HUES48 (cell line): ENCODE results near the gene CD244.
"Not testable (repeated sequence)": the region's sequence is repeated elsewhere in the genome, so short reads cannot be mapped to it uniquely, and the experiment has no call there.

Source experiments
- H3K27ac ChIP-seq: one replicate; pipeline ENCODE4 v1.7.0; 2013; ENCODE audit warnings: low read depth, low read length, inconsistent platforms
- H3K27me3 ChIP-seq: 2 replicates; pipeline ENCODE4 v1.6.1; 2013; ENCODE audit warnings: mild to moderate bottlenecking, low read length; ENCODE audit not compliant: control insufficient read depth, insufficient read depth
- H3K36me3 ChIP-seq: 2 replicates; pipeline ENCODE4 v1.6.1; 2013; ENCODE audit warnings: low read length; ENCODE audit not compliant: control insufficient read depth, insufficient read depth
- H3K4me1 ChIP-seq: 2 replicates; pipeline ENCODE4 v1.6.1; 2013; ENCODE audit warnings: mild to moderate bottlenecking, low read length; ENCODE audit not compliant: control insufficient read depth, insufficient read depth
- H3K4me3 ChIP-seq: 2 replicates; pipeline ENCODE4 v1.5.1; 2013; ENCODE audit warnings: mild to moderate bottlenecking, low read depth, low read length
- H3K9ac ChIP-seq: 2 replicates; pipeline ENCODE4 v1.6.1; 2013; ENCODE audit warnings: mild to moderate bottlenecking, low read depth, low read length, moderate library complexity
- H3K9me3 ChIP-seq: 2 replicates; pipeline ENCODE4 v1.6.1; 2013; ENCODE audit warnings: low read length; ENCODE audit not compliant: control insufficient read depth, insufficient read depth

CD244 gene

DNA sequence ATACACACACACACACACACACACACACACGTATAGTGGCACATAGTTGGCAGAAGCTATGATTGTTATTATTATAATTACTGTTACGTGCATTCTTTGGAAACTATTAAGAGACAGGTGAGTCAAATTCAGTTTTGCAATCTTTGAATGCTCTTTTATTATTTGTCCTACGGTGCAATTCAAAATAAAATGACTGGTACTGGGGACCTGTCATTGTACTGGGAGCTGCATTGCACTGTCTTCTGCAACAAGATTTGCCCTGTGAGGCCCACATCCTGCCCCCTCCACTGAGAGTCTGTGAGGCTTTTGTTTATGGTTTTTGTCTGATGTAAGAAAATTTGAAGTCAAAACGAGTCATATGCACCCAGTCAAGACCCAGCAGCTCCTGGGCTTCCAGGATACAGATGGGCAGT is 64.8 kb downstream of the CD244 start:
- no peak overlapping the region for H3K27ac ChIP-seq
- no peaks in the 10 kb centered on the region for H3K27me3 ChIP-seq
- H3K4me1 ChIP-seq: no peaks in the 10 kb centered on the region
- no peaks in the 10 kb centered on the region for H3K9me3 ChIP-seq
- H3K9ac ChIP-seq: no peak overlapping the region
- H3K4me3 ChIP-seq: no peak overlapping the region
- H3K36me3 ChIP-seq: no peaks in the 10 kb centered on the region

DNA sequence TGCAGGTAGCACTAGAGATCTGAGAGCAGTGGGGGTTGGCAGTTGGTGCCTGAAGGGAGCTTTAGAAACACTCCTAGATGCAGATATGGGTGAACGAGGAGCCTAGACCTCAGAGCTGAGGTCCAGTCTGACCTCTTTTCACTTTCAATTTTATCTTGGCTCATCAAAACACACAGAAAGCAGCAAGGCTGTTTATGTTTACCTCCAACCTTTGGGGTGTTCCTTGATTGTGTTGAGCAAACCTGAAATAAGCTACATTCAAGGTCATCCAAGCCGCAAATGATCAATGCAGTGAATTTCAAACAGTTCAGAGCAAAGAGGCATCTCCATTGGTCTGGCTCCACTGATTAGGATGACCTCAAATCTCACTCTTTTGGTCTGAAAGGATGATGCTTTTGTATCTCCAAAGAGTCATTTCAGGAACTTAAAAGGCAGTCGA is 65.4 kb downstream of the CD244 start:
- H3K4me3 ChIP-seq: no peak overlapping the region
- H3K9ac ChIP-seq: no peak overlapping the region
- H3K4me1 ChIP-seq: no peaks in the 10 kb centered on the region
- H3K9me3 ChIP-seq: no peaks in the 10 kb centered on the region
- H3K27ac ChIP-seq: no peak overlapping the region
- no peaks in the 10 kb centered on the region for H3K27me3 ChIP-seq
- H3K36me3 ChIP-seq: no peaks in the 10 kb centered on the region

DNA sequence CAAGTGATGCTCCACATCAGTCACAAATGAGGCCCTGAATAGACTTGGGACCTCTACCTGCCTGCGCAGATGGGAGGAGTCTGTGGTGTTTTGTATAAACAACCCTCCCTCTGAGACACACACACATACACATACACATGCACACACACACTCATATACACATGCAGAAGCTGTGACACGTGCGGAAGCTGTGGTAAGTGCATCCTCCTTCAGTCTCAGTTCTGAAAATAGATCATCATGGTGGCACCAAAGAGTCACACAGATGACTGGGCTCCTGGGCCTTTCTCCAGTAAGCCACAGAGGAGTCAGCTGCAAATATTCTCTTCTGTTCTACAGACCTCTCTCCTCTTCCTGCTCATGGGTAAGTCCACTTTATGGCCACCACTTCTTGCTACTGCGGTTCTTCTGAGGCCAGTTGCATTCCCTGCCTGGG is 66.7 kb downstream of the CD244 start, which contains the start of gene LY9:
LY9 (plus strand) TSS at position 224 of the 433 bp plus-strand sequence; CDS start at position 238, 14 bp downstream.
- no peaks in the 10 kb centered on the region for H3K9me3 ChIP-seq
- H3K4me3 ChIP-seq: no peak within 1 kb of the TSS
- no peak within 1 kb of the TSS for H3K9ac ChIP-seq
- H3K4me1 ChIP-seq: no peaks in the 10 kb centered on the region
- H3K36me3 ChIP-seq: no peaks in the 10 kb centered on the region
- H3K27ac ChIP-seq: no peak within 1 kb of the TSS
- no peaks in the 10 kb centered on the region for H3K27me3 ChIP-seq

DNA sequence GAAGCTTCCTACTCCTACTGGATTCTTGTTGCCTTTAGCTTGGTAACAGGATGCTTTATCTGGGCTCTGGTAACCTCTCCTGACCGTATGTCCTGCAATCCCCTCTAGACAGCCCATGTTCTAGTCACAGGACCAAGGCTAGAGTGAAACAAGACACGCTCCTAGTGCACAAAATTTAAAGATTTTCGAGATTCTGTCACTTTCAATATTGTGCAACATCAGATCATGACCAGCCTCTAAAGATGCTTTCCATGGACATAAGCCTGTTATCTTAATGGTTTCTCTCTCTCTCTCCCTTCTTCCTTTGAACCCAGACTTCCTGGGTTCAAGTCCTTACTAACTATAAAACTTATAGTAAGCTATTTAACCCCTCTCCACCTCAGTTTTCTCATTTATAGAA is 68.3 kb downstream of the CD244 start:
- no peaks in the 10 kb centered on the region for H3K4me1 ChIP-seq
- H3K27me3 ChIP-seq: no peaks in the 10 kb centered on the region
- no peaks in the 10 kb centered on the region for H3K9me3 ChIP-seq

DNA sequence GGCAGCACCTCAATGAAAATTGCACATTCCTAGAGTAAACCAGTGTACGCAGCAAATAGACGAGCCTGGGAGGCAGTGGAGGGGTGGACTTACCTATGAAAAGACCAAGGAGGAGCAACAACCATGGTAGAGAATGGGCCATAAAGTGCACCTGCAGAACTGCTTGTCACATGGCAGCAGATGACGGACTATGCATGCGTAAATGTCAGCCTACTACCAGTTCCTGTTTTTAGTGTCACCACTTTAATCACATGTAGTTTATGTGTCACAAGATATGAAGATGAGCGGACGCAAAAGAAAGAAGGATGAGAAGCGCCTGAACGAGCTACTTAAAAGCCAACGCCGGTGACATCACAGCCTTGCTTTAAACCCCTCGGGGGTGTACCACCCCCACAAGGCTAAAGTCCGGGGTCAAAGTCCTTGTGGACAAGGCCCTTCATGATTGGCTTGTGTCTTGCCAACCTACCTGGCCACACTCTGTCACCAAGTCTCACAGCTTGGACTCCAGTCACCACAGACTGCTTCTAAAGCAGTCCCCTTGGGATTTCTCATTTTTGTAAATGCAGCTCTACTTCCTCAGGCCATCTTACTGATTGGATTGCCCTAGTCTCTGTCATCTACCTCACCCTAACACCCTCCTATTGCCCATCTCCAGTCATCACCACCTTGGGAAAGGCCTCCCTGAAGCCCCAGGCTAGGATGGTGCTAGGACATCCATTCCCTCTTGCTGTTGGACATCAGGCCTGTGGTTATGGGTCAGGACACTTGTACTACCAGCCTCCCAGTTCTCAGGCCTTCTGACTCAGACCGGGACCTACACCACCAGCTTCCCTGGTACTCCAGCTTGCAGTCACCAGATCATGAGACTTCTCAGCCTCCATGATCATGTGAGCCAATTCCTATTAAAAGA is 72.7 kb downstream of the CD244 start:
- H3K9ac ChIP-seq: no peak overlapping the region
- no peaks in the 10 kb centered on the region for H3K27me3 ChIP-seq
- no peaks in the 10 kb centered on the region for H3K4me1 ChIP-seq
- H3K9me3 ChIP-seq: no peaks in the 10 kb centered on the region
- no peak overlapping the region for H3K27ac ChIP-seq
- H3K36me3 ChIP-seq: no peaks in the 10 kb centered on the region
- no peak overlapping the region for H3K4me3 ChIP-seq

More for the DNA sequence above, 68.3 kb downstream of the CD244 start:
- Histone ChIP-seq H3K36me3 (no peaks in the 10 kb centered on the region), H3K4me3 (no peak overlapping the region), H3K9ac (no peak overlapping the region), H3K27ac (no peak overlapping the region)

DNA sequence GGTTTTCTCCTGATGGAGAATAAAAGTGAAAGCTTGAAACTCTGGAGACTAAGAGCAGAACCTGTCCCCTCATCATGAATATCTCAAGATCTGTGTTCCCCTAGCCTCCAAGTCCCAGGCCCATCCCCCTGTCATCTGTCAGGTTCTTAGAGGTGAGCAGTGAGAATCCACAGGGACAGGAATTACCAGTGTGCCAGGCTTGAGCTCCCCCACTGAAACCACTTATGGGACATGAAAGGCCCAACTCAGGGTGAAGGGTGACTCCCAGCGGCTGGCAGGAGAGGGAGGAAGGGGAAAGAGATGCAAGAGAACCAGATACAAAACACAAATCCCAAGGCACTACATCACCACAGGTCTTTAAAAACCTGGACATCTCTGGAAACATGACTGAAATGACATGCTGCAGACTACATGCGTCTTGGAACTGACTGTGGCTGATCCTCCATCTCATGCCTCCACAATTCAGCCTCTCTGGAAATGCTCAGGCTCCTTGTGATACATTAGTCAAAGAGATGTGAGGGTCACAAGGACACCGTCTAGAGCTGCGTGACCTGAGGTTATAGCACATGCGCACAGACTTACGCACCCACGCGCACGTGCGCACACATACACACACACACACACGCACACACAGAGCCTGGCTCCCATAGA is 73.5 kb downstream of the CD244 start:
- Histone ChIP-seq H3K4me3 (no peak overlapping the region), H3K27me3 (no peaks in the 10 kb centered on the region), H3K36me3 (no peaks in the 10 kb centered on the region), H3K9ac (no peak overlapping the region), H3K4me1 (no peaks in the 10 kb centered on the region), H3K27ac (no peak overlapping the region), H3K9me3 (no peaks in the 10 kb centered on the region)

DNA sequence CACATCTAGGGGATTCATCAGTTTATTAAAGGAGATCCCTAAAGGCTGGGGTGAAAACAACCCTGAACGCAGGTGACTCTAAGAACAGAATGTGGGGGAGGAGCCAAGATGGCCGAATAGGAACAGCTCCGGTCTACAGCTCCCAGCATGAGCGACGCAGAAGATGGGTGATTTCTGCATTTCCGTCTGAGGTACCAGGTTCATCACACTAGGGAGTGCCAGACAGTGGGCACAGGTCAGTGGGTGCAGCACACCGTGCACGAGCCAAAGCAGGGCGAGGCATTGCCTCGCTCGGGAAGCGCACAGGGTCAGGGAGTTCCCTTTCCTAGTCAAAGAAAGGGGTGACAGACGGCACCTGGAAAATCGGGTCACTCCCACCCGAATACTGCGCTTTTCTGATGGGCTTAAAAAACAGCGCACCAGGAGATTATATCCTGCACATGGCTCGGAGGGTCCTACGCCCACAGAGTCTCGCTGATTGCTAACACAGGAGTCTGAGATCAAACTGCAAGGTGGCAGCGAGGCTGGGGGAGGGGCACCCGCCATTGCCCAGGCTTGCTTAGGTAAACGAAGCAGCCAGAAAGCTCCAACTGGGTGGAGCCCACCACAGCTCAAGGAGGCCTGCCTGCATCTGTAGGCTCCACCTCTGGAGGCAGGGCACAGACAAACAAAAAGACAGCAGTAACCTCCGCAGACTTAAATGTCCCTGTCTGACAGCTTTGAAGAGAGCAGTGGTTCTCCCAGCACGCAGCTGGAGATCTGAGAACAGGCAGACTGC is 79.5 kb downstream of the CD244 start:
- not testable (repeated sequence) for H3K9ac ChIP-seq, H3K4me1 ChIP-seq, H3K27ac ChIP-seq, H3K36me3 ChIP-seq, H3K27me3 ChIP-seq, H3K4me3 ChIP-seq
- peaks cover 10% of the 10 kb centered on the region for H3K9me3 ChIP-seq

DNA sequence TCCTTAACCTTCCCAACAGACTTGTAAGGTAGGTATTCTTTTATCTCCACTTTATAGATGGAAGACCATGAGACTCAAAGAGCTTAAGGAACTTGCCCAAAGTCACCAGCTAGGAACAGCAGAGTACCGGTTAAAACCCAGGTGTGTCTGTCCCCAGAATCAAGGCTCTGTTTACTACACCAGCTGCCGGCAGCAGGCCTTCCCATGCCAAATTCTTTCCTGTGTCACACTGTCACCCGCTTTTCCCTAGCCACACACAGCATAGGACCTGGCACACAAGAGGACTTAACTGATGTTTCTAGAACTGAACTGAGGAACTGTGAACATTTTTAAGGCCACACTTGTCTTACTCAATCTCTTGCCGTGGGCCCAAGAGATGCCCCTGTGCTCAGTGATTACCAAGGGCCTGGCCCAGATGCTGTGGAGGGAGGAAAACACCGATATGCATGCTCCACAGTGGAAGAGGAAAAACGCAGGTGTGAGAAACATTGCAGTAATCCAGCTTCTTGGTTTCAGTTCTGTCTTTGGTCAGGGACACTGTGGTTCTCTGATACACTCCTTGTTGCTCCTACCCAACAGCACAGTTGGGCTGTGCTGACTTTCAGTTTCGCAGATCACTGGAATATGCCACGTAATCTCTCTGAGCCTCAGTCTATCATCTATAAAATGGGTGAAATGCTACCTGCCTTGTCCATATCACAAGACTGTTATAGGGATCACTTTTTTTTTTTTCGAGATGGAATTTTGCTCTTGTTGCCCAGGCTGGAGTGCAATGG is 80.6 kb downstream of the CD244 start:
- Histone ChIP-seq H3K27ac (no peak overlapping the region), H3K4me1 (no peaks in the 10 kb centered on the region), H3K27me3 (no peaks in the 10 kb centered on the region), H3K4me3 (no peak overlapping the region), H3K9ac (no peak overlapping the region), H3K36me3 (no peaks in the 10 kb centered on the region), H3K9me3 (peaks cover 10% of the 10 kb centered on the region)

DNA sequence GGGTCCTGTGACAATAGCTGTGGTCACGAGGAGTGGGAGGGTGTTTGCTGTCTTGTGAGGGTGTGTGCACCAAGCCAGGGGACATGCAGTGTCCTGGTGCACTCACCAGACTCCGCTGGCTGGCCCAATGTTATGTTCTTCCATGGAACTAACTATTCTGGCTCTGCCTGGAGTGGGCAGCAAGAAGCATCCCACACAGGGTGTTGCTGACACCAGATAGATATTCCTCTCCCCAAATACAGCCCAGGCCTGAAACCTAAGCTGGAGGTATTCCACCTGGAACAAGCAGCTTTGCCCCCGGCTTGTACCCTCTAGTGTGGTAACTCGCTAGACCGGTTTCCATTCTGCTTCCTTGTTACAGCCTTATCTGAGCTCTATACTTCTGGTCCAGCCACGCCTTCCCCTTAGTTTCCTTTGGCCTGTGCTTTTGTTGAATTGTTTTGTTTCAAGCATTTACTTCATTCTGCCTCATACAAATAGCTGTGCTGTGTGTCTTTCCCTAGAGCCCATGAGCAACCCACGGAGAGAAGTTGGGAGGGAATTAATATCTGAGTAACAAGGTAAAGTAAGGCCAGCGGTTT is 81.4 kb downstream of the CD244 start:
- Histone ChIP-seq H3K4me3 (no peak overlapping the region), H3K36me3 (no peaks in the 10 kb centered on the region), H3K27me3 (no peaks in the 10 kb centered on the region), H3K9me3 (peaks cover 10% of the 10 kb centered on the region), H3K9ac (no peak overlapping the region), H3K4me1 (no peaks in the 10 kb centered on the region), H3K27ac (no peak overlapping the region)

DNA sequence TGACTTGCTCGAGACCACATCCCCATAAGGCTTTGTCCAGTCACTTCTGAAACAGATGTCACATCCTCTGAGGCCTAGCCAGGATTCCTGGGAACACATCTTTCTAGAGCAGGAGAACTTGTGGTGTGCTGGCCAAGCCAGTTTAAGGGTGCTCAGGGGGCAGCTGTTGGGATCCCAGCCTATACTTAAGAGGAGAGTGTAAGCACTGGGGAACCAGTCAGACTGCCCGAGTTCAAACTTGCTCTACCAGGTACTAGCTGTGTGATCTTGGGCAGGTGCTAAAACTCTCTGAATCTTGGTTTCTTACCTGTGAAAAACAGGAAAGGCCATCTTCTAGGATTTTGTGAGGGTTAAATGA is 82.3 kb downstream of the CD244 start:
- Histone ChIP-seq H3K36me3 (no peaks in the 10 kb centered on the region), H3K27me3 (no peaks in the 10 kb centered on the region), H3K9me3 (peaks cover 10% of the 10 kb centered on the region), H3K4me1 (no peaks in the 10 kb centered on the region), H3K4me3 (no peak overlapping the region), H3K9ac (no peak overlapping the region), H3K27ac (no peak overlapping the region)
